Heart left ventricle (tissue), 13 donors: ENCODE measurements around the gene KIRREL3.

Experiments used
- CTCF ChIP-seq, 12 donors: fragments of 200-600 bp; sonication (generic) in 4 of 12; IDR thresholded peaks; one replicate each; pipeline versions ENCODE4 v1.5.0 to v1.8.0; 2018 to 2022; ENCODE audit warnings: antibody characterized with exemption in 12 of 12, mild to moderate bottlenecking in 5 of 12
- POLR2A ChIP-seq, 2 donors: fragments of 450-650 bp; IDR thresholded peaks; one replicate each; pipeline ENCODE4 v1.6.1; 2017; ENCODE audit warnings: antibody characterized with exemption in 2 of 2, mild to moderate bottlenecking in 2 of 2, moderate library complexity in 2 of 2
- donor health status: ischemic (EF 13 %, LVEDD 7.1; RV severe dilation, severe dysfunction).
- donor health status: DM: no; HTN: yes; CAD: no.
- donor health status: DM: no; HTN: no; CAD: no.
- donor health status: ischemic (EF 25% LVEDD 6.9; RV normal size, moderate dysfunction).
- donor health status: ischemic (EF 25% LVEDD 5.7; RV mildly dilated, moderate dysfunction).
- donor health status: ischemic (EF 35%, LVEDD 5.7; RV mildly dilated, moderate dysfunction).
- donor health status: nonischemic (EF 11% LVEDD 7.7; RV severe dilation, severe dysfunction).
- donor health status: DM: yes; HTN: yes; CAD: no.
- donor health status: PGD.
- donor health status: ischemic (EF 29% LVEDD 5.4; RV normal size, mild dysfunction).
- donor health status: nonischemic (EF 23%, LVEDD 6.1; RV moderate dilation, normal function).

GRCh38 chr11:126660321-126660720 is 340.2 kb downstream of the KIRREL3 start:
- TF ChIP-seq POLR2A (IDR thresholded peaks at IDR 0.05) (no peak), CTCF (IDR thresholded peaks at IDR 0.05) (no peak)
